GM12801 (cell line): ENCODE data around the gene PIP4K2A.

Source experiments
- CTCF ChIP-seq: IDR thresholded peaks from one replicate; pipeline ENCODE4 v1.5.1; 2011; ENCODE audit warnings: control low read depth; ENCODE audit not compliant: insufficient read length; ENCODE audit errors: extremely low read depth

The PIP4K2A gene

DNA sequence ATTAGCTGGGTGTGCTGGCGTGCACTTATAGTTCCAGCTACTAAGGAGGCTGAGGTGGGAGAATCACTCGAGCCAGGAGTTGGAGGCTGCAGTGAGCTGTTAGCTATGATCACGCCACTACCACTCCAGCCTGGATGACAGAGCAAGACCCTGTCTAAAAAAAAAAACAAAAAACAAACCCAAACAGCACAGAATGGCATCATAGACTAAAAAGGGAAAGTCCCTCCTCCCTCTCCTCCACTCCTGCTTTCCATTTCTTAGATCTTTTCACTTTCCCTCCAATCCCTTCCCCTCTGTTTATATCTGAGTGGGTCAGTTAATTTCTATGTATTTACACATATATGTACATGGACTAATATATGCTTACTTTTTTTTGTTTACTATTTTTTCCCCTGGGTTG is 10.4 kb upstream of the PIP4K2A start:
- no peak for TF ChIP-seq CTCF

- no peak for TF ChIP-seq CTCF
Measured at GRCh38 chr10:22723783-22724182, 9.4 kb upstream of the PIP4K2A start.

- no peak for TF ChIP-seq CTCF
Measured at GRCh38 chr10:22723343-22723779, 9.0 kb upstream of the PIP4K2A start.

- TF ChIP-seq CTCF: no peak
Measured at GRCh38 chr10:22722626-22723169, 8.3 kb upstream of the PIP4K2A start.

DNA sequence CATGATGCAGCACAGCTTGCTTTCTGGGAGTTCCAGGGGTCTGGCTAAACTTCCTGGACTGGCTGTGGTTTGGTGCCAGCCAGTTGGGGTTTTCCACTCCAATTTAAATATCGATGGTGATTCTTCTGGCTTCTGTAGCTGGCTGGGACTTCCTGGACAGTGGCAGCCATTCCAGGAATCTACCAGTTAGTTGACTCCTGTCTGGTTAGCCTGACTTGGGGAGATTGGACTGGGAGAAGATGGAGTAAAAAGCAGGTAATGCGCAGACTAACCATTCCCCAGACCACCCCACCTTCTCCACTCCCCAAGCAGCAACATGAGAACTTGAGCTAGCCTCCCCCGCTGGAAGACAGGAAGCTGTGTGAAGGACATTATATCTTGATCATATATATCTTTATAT is 6.3 kb upstream of the PIP4K2A start:
- TF ChIP-seq CTCF: no peak

DNA sequence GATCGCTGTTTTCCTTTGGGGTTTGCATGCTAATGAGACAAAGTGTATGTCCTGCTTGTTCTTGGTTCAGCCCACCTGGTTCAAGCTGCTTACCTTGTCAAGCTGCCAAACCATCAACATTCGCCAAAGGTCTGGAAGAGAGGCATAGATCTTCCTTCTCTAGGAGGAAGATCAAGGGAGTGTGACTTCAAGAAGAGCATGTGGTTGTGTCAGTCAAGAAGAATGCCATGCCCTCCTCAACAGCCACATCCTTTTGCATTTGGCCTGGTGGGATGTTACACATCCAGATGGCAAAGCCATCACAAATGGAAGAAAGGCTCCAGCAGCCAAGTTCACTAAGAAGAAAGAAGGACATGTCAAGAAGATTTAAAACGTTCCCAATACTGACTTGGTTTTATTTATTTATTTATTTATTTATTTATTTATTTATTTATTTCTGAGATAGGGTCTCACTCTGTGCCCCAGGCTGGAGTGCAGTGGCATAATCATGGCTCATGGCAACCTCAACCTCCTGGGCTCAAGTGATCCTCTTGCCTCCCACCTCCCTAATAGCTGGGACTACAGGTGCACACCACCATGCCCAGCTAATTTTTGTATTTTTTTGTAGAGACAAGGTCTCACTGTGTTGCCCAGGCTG is 5.1 kb upstream of the PIP4K2A start:
- no peak for TF ChIP-seq CTCF

DNA sequence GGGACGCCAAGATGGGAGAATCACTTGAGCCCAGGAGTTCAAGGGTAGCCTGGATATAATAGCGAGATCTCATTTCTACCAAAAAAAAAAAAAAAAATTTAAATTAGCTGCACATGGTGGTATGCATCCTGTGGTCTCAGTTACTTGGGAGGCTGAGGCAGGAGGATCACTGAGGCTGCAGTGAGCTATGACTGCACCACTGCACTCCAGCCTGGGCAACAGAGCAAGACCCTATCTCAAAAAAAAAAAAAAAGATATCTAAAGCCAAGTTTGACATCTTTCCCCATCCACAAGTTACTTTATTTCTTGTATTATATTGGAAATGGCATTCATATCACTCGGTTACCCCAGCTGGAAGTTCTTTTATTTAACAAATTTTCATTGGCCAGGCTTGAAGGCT is 3.4 kb upstream of the PIP4K2A start:
- TF ChIP-seq CTCF: no peak
